Activated naive CD4-positive, alpha-beta T cell treated with Interleukin-2 at 50 U/mL for 16 hours (primary cell): Measurements from ENCODE around the gene ARPC3.
"Not testable (repeated sequence)": the region's sequence is repeated elsewhere in the genome, so short reads cannot be mapped to it uniquely, and the experiment has no call there.

Experiments used
- DNase-seq: peaks from one replicate; pipeline ENCODE4 v3.0.0-alpha.2; 2020

Gene ARPC3

GRCh38 chr12:110449799-110450497, at the start of gene ARPC3:
Gene ARPC3, minus strand, starts transcription at chr12:110450337. Its CDS starts 77 bp downstream, at chr12:110450260.
- DNase-seq: peak; percentile 96

- no peak for DNase-seq
Measured at GRCh38 chr12:110498984-110499706, 49.0 kb upstream of the ARPC3 start.

- no peak for DNase-seq
Measured at GRCh38 chr12:110475426-110475825, 25.3 kb upstream of the ARPC3 start.

GRCh38 chr12:110468214-110469048, 18.3 kb upstream of the ARPC3 start, which contains the start of the genes FAM216A and GPN3:
Gene FAM216A, plus strand, starts transcription at chr12:110468845. Its CDS starts 31 bp downstream, at chr12:110468876.
Gene GPN3, minus strand, starts transcription at chr12:110468257. Its CDS starts 54 bp downstream, at chr12:110468203.
- DNase-seq: peak; percentile 95

- no peak for DNase-seq
Measured at GRCh38 chr12:110467847-110468213, 17.7 kb upstream of the ARPC3 start.

GRCh38 chr12:110466791-110467190, 16.7 kb upstream of the ARPC3 start:
- no peak for DNase-seq

GRCh38 chr12:110465765-110466164, 15.6 kb upstream of the ARPC3 start:
- not testable (repeated sequence) for DNase-seq

- no peak for DNase-seq
Measured at GRCh38 chr12:110465024-110465423, 14.9 kb upstream of the ARPC3 start.

- DNase-seq: not testable (repeated sequence)
Measured at GRCh38 chr12:110461189-110461588, 11.1 kb upstream of the ARPC3 start.

- no peak for DNase-seq
Measured at GRCh38 chr12:110458756-110459155, 8.6 kb upstream of the ARPC3 start.

- DNase-seq: no peak
Measured at GRCh38 chr12:110453569-110454296, 3.6 kb upstream of the ARPC3 start.

GRCh38 chr12:110451263-110451662, 1.1 kb upstream of the ARPC3 start:
- DNase-seq: no peak

GRCh38 chr12:110444455-110444854, 5.7 kb downstream of the ARPC3 start:
- DNase-seq: no peak

- DNase-seq: no peak
Measured at GRCh38 chr12:110436231-110436630, 13.9 kb downstream of the ARPC3 start.

GRCh38 chr12:110431957-110432587, 18.1 kb downstream of the ARPC3 start:
- no peak for DNase-seq

- not testable (repeated sequence) for DNase-seq
Measured at GRCh38 chr12:110429676-110430075, 20.5 kb downstream of the ARPC3 start.

GRCh38 chr12:110426406-110426805, 23.7 kb downstream of the ARPC3 start:
- no peak for DNase-seq

GRCh38 chr12:110424237-110424636, 25.9 kb downstream of the ARPC3 start:
- DNase-seq: no peak

- DNase-seq: no peak
Measured at GRCh38 chr12:110421701-110422100, 28.4 kb downstream of the ARPC3 start.

- DNase-seq: no peak
Measured at GRCh38 chr12:110421159-110421661, 28.9 kb downstream of the ARPC3 start.

- DNase-seq: not testable (repeated sequence)
Measured at GRCh38 chr12:110420644-110421043, 29.5 kb downstream of the ARPC3 start.

- not testable (repeated sequence) for DNase-seq
Measured at GRCh38 chr12:110417113-110417512, 33.0 kb downstream of the ARPC3 start.
